Measurements from ENCODE around the gene CDK11A. TPM values are rescaled to one million over a fixed set of nuclear protein-coding genes. Genes with fewer than 3 reads are reported as not detected.

CDK11A gene
- 13.3 and 17.7 TPM in 2 replicates for total RNA-seq

GRCh38 chr1:1724035-1724864 lies at the start of gene CDK11A:
Gene CDK11A (minus strand): TSS chr1:1724357. CDS start chr1:1722818, 1,539 bp downstream.

GRCh38 chr1:1692714-1693647 lies 31.2 kb downstream of the CDK11A start, which contains the start of gene SLC35E2B:
Gene SLC35E2B (minus strand): TSS chr1:1692795. CDS start chr1:1676699, 16,096 bp downstream.

DNA sequence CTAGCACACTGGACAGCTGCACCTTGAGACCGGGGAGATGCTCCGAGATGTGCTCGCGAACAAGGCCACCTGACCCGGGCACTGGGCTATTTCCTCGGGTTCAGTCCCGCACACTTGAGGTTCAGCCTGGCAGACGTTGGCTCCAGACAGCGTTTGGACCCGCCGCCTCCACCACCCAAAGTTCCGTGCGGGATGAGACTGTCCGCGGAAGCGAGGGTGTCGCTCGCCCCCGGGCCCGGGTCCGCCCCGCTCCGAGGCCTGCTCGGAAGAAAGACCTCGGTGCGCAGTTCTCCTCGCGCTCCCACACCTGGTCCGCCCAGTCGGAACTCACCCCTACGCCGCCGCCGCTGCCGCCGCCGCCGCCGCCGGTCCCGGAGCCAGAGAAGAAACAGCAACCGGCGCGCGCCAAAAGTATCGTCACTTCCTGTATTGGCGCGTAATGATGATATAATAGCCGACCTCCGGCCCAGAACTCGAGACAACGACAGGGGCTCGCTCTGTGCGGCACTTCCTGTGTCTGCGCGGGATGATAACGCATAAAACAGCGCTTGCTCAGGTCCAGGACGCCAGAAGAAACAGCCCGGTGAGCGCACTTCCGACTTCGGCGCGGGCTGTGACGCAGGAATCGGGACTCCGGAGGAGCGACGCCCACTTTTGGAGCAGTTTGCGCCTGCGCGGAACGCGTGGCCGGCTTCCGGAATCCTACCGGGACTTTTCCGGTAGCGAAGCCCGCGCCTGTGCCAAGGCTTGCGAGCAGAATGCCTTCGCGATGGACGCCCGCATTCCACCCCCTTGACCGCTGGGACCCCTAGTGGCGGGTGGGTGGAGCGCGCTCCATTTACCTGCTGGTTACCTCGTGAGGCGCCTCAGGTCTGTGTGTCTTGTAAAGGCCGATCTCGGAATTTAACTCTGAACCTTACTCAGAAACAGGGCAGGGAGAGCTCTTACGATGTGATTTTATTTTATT lies 65.3 kb downstream of the CDK11A start, which contains the start of gene CDK11B:
Gene CDK11B (minus strand): TSS at position 422 of the 967 bp plus-strand sequence. CDS start 1,519 bp downstream, outside the sequence.

Other genes with a start within 250 kb of the CDK11A start
- 46.1 TPM in 2 replicates for gene ATAD3A, start 212.2 kb downstream of the CDK11A start, total RNA-seq
- gene TMEM240, start 183.7 kb downstream of the CDK11A start, total RNA-seq: 3.5 and 4.0 TPM in 2 replicates
- gene SSU72, start 149.5 kb downstream of the CDK11A start, total RNA-seq: 84.0 and 84.4 TPM in 2 replicates
- 0.65 and 0.80 TPM in 2 replicates for gene FNDC10, start 124.2 kb downstream of the CDK11A start, total RNA-seq
- 23.3 and 25.3 TPM in 2 replicates for gene MIB2, start 108.9 kb downstream of the CDK11A start, total RNA-seq
- 0.13 and 0.29 TPM in 2 replicates for gene MMP23B, start 92.2 kb downstream of the CDK11A start, total RNA-seq
- 10.5 and 11.8 TPM in 2 replicates for gene CDK11B, start 65.4 kb downstream of the CDK11A start, total RNA-seq
- 27.7 and 37.2 TPM in 2 replicates for gene SLC35E2B, start 31.6 kb downstream of the CDK11A start, total RNA-seq
- 64.9 and 70.7 TPM in 2 replicates for gene NADK, start 54.1 kb upstream of the CDK11A start, total RNA-seq
- 170 and 177 TPM in 2 replicates for gene GNB1, start 166.7 kb upstream of the CDK11A start, total RNA-seq
- 0.40 TPM in 1 of 2 replicates, not detected in the other for gene CALML6, start 190.9 kb upstream of the CDK11A start, total RNA-seq
- 0.66 and 1.7 TPM in 2 replicates for gene TMEM52, start 194.9 kb upstream of the CDK11A start, total RNA-seq